GM19372 (cell line): ENCODE data around the gene TECTB.

Experiments used
- ATAC-seq: cut with Tn5 transposase; IDR thresholded peaks from one replicate; pipeline ENCODE4 v1.9.1; 2021; ENCODE audit warnings: mild to moderate bottlenecking, low read depth, moderate library complexity; ENCODE audit not compliant: unreplicated experiment

The TECTB gene

GRCh38 chr10:112271982-112272381 lies 11.2 kb upstream of the TECTB start:
- no peak for ATAC-seq

- no peak for ATAC-seq
These were observed 8.4 kb upstream of the TECTB start for GRCh38 chr10:112274831-112275230.

GRCh38 chr10:112275512-112276245 lies 7.5 kb upstream of the TECTB start:
- no peak for ATAC-seq

DNA sequence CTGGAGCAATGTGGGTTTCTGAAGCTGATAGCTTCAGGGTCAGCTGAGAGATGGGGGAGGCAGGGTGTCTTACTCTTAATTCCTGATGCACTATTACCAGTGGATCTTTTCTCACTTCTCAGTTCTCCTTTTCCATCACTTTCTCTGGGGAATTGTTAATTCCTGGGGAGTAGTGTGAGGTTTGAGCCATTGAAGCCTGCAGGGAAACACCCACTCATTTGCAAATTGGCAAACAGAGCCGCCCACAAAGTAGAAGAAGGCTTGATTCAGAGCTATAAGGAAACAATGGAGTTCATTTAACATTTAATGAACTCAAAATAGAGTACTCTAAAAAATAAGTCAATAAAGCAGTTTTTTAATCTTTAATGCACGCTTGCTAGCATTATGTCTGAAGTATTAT lies 4.3 kb upstream of the TECTB start:
- no peak for ATAC-seq

DNA sequence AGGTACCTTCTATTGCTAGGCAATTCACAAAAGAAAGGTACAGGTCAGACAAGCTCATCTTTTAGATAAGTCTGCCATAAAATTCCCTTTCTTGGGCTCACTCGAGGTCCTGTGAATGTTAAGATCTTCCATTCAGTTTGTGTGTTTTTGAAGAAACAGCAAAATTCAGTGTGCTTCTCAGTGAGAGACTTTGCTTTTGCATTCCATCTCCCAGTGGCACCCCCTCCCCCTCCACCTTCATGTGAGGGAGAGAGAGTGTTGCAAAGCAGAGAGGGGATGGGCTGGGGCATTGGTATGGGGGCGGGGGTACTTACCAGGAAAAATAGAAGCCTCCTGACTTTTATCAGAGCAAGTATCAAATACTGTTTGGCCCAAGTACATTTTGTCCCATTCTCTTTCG lies 3.8 kb upstream of the TECTB start:
- ATAC-seq: no peak

DNA sequence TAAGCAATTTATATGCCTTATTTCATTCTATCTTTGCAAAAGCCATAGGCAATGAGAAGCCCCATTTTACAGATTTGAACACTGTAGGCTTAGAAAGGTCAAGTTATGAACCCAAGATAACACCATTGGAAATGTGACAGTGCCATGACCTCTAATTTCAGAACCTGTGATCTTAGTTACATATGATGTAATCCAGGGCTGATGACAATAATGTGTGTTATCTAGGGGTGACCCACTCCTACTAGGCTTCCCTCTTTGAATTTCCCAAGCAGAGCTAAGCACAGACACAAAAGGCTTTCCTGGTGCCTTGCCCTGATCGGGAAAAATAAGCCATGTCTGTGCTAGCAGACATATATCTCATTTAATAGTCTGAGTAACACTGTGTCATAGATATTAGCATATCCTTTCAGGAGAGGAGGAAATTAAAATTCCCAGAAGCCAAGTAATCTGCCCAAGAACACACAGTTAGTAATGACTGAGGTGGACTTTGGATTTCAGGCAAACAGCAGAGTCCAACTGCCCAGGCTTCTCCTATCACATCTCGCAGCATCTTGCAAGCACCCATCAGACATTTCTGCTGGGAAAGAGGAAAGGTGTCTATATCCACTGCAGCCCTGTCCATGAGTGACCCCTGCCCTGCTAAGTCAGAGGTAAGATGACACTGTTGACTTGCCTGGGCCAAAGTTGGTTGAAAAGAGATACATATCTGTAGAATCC lies 2.8 kb upstream of the TECTB start:
- ATAC-seq: no peak

- ATAC-seq: no peak
These were observed 1.1 kb upstream of the TECTB start for GRCh38 chr10:112282086-112282485.

DNA sequence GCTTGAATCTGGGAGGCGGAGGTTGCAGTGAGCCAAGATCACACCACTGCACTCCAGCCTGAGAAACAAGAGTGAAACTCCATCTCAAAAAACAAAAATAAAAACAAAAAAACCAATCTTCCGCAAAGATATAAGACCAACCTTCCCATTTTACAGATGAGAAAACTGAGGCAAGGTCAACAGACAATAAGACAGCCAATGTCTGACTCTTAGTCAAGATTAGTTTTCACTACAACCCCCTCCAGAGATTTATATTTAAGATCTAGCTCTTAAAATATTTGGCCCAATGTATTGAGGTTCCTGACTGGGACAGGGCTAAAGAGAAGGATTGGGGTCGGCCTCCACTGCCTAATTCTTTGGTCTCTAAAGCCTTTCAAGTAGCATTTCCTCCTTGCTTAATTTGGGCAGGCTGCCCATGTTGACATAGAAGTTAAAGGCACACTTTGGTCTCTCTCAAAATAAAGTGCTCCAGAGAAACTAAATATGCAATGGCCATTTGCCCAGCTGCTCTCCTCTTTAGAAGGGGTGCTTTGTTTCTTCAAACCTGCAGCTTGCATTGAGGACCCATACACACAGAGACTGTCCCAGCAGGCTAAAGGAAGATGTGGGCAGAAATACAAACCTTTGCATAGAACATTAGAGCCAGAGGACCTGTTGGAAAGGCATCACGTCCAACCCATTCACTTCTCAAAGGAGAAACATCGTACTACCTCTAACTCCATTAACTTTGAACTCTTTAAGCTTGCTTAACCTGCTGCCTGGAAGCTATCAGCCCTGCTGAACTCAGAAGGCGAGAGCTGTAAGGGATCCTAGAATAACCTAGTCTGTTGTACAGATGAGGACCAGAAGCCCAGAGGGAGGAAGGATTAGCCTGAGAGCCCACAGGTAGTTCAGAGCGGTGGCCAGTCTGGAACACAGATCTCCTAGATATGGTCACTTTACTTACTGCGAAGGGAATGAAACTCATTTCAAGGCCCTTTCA lies 3.9 kb downstream of the TECTB start:
- no peak for ATAC-seq

DNA sequence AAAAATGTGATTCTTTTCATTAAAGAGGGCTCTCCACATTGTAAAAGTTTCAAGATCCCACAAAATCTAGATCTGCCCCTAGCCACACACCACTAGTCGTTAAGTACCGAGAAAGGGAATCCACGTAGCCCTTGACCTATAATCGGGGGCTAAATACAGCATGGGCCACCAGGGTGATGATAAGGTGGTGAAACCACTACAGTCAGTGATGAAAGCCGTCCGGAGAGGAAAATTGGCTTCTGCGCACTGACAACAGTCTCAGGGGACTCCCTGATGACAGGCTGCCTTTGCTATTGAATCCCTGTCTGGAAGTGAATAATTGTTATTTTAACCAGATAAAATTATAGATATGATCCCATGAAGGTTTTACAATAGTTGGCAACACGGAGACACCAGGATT lies 4.6 kb downstream of the TECTB start:
- no peak for ATAC-seq

- no peak for ATAC-seq
These were observed 5.3 kb downstream of the TECTB start for GRCh38 chr10:112288486-112288885.

- no peak for ATAC-seq
These were observed 6.3 kb downstream of the TECTB start for GRCh38 chr10:112289373-112290053.

- no peak for ATAC-seq
These were observed 6.8 kb downstream of the TECTB start for GRCh38 chr10:112290054-112290373.

GRCh38 chr10:112294169-112294568 lies 11.0 kb downstream of the TECTB start:
- ATAC-seq: no peak

DNA sequence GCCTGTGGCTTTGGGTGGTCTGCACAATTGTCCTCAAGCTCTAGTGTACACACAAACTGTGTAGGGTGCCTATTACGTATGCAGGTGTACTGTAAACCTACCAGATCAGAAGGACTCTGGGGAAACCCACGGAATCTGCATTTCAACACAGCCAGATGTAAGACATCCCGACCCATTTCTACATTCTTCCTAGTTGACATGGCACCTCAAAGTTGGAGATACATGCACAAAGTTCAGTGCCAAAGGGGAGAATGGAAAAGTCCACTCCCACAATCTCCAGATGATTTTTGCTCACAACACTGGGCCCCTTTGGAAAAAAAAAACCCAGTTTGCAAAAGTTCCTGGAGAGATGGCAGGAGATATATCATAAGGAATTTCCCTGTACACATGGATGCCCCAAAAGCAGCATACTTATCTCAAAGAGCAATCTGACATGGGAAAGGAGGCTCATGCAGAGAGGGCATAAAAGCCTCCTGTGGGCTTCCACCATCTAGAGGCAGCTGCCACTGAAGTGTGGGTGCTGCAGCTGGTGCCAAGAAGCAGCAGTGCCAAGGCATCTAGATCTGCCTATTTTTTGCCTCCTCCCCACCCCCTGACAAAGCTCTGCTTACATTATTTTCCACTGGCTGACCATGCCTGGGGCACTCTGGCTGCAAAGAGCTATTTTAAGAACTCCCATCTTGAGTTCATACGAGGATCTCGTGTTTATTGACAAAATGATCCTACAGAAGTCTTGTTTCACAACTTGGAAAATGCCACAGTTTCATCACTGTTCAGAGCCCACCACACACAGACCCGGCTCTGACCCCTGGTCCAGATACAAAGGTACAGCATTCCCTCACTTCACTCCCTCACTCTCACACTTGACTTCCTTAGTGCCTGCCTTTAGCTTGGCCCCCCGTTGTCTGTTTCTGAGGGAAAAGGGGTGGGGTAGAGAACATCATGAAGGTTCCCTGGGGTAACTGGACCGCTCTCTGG lies 12.9 kb downstream of the TECTB start:
- ATAC-seq: no peak

DNA sequence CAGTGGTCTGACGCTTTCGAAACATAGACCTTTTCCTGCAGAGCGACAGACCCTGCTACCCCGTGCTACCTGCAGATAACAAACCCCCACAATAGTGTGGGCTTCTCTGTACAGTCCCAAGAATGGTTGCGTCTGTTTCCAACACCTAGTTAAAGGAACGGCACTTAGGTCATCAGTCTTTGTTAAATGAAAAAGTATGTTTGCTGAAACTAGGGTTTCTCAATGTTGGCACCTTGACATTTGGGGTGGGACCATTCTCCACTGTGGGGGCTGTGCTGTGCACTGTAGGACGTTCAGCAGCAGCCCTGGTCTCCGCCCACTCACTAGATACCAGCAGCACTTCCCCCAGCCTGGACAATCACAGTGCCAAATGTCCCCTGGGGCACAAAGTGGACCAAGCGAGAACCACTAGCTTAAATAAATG lies 13.7 kb downstream of the TECTB start:
- no peak for ATAC-seq

DNA sequence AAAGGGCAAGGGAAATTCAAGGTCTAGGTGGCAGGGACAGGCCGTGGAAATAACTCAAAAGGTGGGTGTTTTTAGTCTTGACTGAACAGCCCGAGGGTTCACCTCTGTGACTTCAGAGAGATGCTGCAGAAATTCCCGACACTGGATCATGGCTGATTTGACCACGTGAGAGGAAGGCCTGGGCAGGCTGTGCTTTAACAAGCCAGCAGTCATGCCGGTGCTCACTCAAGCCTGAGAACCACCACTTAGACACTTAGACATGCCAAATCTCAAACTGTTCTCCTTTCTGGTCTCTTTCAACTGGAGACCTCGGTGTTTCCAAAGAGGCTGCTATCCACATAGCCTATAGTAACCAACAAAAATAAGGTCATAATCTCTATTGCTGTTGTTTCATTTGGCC lies 15.4 kb downstream of the TECTB start:
- no peak for ATAC-seq

GRCh38 chr10:112299456-112299855 lies 16.3 kb downstream of the TECTB start:
- no peak for ATAC-seq

DNA sequence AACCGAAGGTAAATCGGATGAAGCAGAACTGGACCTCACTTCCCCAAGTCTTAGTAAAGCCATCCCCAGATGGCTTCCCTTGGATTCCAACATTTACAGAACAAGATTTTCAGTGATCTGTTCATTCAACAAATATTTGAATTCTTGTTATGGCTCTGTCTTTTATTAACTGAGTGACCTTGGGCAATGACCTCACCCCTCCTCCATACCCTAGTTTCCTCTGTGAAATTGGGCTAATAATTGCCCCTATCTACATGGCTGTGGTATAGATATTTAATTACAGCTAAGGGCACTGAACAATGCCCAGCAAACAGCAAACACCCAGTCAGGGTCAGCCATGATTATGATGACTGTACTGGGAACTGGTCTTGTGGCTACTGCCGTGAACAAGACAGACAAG lies 19.1 kb downstream of the TECTB start:
- ATAC-seq: no peak

GRCh38 chr10:112303528-112303927 lies 20.3 kb downstream of the TECTB start:
- ATAC-seq: no peak
